Right ventricle myocardium inferior (tissue), 1 donor: Measurements from ENCODE around the gene RRAS. TPM values are rescaled to one million over a fixed set of nuclear protein-coding genes. Genes with fewer than 3 reads are reported as not detected.

Source experiments
- ATAC-seq: fragments of 200-7000 bp; cut with Tn5 transposase; one replicate; pipeline ENCODE4 v1.9.1; 2020; ENCODE audit warnings: mild to moderate bottlenecking, moderate library complexity
- DNase-seq: peaks from one replicate; pipeline ENCODE4 v3.0.0; 2021; ENCODE audit errors: missing footprints
- intact Hi-C: fragments of 100-400 bp; cut with DNase I; formaldehyde crosslinking; loops from one replicate; pipeline ENCODE4 v1.11.0; 2022
- total RNA-seq: library from RNA; stranded (reverse); fragmentation: NEBNext Ultra II Directional; extraction: Animal tissue kit (Norgen Biotek cat#: 25700); gene quantifications from one replicate; pipeline ENCODE4 v1.2.1, GENCODE V29; 2021
- donor health status: DM: no; HTN: yes; CAD: no; lungs with severe emphysema.

RRAS gene
- total RNA-seq, 1 donor from 2014 or later: 120 TPM

GRCh38 chr19:49658566-49659442 is 18.9 kb upstream of the RRAS start:
- no peak for ATAC-seq
- DNase-seq: peak; percentile 51
- intact Hi-C loops: no loop called here

- peak; percentile 63 for DNase-seq
- intact Hi-C loops: no loop called here
- ATAC-seq: no peak
These were observed 18.2 kb upstream of the RRAS start for GRCh38 chr19:49658139-49658517.

GRCh38 chr19:49657493-49658138 is 17.7 kb upstream of the RRAS start:
- ATAC-seq (no peak), DNase-seq (peak; percentile 3)
- intact Hi-C loops: no loop called here

- ATAC-seq (no peak), DNase-seq (peak; percentile 51)
- intact Hi-C loops: no loop called here
These were observed 16.6 kb upstream of the RRAS start for GRCh38 chr19:49656456-49657109.

GRCh38 chr19:49655570-49656455 is 15.9 kb upstream of the RRAS start:
- ATAC-seq: no peak
- intact Hi-C loops: no loop called here

GRCh38 chr19:49654581-49654980 is 14.6 kb upstream of the RRAS start:
- ATAC-seq (no peak), DNase-seq (peak; percentile 31)
- intact Hi-C loops: no loop called here

More at GRCh38 chr19:49655570-49656455, 15.9 kb upstream of the RRAS start:
- peak; percentile 58 for DNase-seq

- DNase-seq: peak; percentile 21
- intact Hi-C loops: no loop called here
- peak; percentile 9 for ATAC-seq
These were observed 13.5 kb upstream of the RRAS start for GRCh38 chr19:49653466-49653806.

GRCh38 chr19:49652551-49653465 is 12.9 kb upstream of the RRAS start:
- no peak for ATAC-seq

GRCh38 chr19:49651820-49652550 is 12.0 kb upstream of the RRAS start:
- no peak for ATAC-seq
- intact Hi-C loops: no loop called here
- DNase-seq: no peak

More at GRCh38 chr19:49652551-49653465, 12.9 kb upstream of the RRAS start:
- intact Hi-C loops: no loop called here
- DNase-seq: peak; percentile 21

- intact Hi-C loops: no loop called here
- no peak for ATAC-seq
- DNase-seq: no peak
These were observed 11.3 kb upstream of the RRAS start for GRCh38 chr19:49651029-49651819.

GRCh38 chr19:49646586-49646985 is 6.6 kb upstream of the RRAS start:
- no peak for DNase-seq
- intact Hi-C loops: no loop called here
- no peak for ATAC-seq

GRCh38 chr19:49645995-49646394 is 6.1 kb upstream of the RRAS start:
- DNase-seq (no peak), ATAC-seq (no peak)
- intact Hi-C loops: no loop called here

- intact Hi-C loops: no loop called here
- DNase-seq (peak; percentile 9), ATAC-seq (no peak)
These were observed 5.6 kb upstream of the RRAS start for GRCh38 chr19:49645592-49645991.

GRCh38 chr19:49643466-49643865 is 3.5 kb upstream of the RRAS start:
- intact Hi-C loops: loop anchor here (5.0 kb wide), 1 partner anchor 191 kb away; the partner anchor contains the start of genes ALDH16A1 and PIH1D1
- DNase-seq (no peak), ATAC-seq (no peak)

GRCh38 chr19:49642492-49643035 is 2.6 kb upstream of the RRAS start:
- ATAC-seq (no peak), DNase-seq (no peak)
- intact Hi-C loops: loop anchor here (5.0 kb wide), 1 partner anchor 190 kb away; the partner anchor contains the start of genes ALDH16A1 and PIH1D1
